Astrocyte of the spinal cord (primary cell): ENCODE results near the gene B3GNT3.

Source experiments
- DNase-seq: peaks from one replicate; pipeline ENCODE4 v3.0.0; 2011; ENCODE audit warnings: low read depth, low spot score
- H3K4me3 ChIP-seq: 2 replicates; pipeline ENCODE4 v1.5.1; 2011; ENCODE audit warnings: low read depth, mild to moderate bottlenecking, low read length, moderate library complexity
- CTCF ChIP-seq: IDR thresholded peaks from 2 replicates; pipeline ENCODE4 v1.5.1; 2012; ENCODE audit warnings: low read depth, mild to moderate bottlenecking, low read length, inconsistent platforms
- in situ Hi-C: cut with HindIII; loops from 2 replicates; pipeline ENCODE4 v1.10.0; 2017; ENCODE audit warnings: low sequenced_read_pairs

Gene B3GNT3

GRCh38 chr19:17834350-17835181 lies 39.6 kb downstream of the B3GNT3 start:
- no peak overlapping the region for H3K4me3 ChIP-seq
- no peak for DNase-seq
- no peak for TF ChIP-seq CTCF
- in situ Hi-C loops: no loop called here

GRCh38 chr19:17835182-17836006 lies 40.5 kb downstream of the B3GNT3 start:
- DNase-seq: no peak
- in situ Hi-C loops: no loop called here
- TF ChIP-seq CTCF: no peak
- no peak overlapping the region for H3K4me3 ChIP-seq

- TF ChIP-seq CTCF: no peak
- in situ Hi-C loops: no loop called here
- H3K4me3 ChIP-seq: no peak overlapping the region
- no peak for DNase-seq
Measured at GRCh38 chr19:17836530-17836929, 41.6 kb downstream of the B3GNT3 start.

- TF ChIP-seq CTCF: no peak
- in situ Hi-C loops: no loop called here
Measured at GRCh38 chr19:17837972-17838371, 43.0 kb downstream of the B3GNT3 start.

GRCh38 chr19:17840019-17840418 lies 45.1 kb downstream of the B3GNT3 start:
- in situ Hi-C loops: no loop called here

More at GRCh38 chr19:17837972-17838371, 43.0 kb downstream of the B3GNT3 start:
- no peak for DNase-seq
- no peak overlapping the region for H3K4me3 ChIP-seq

More at GRCh38 chr19:17840019-17840418, 45.1 kb downstream of the B3GNT3 start:
- H3K4me3 ChIP-seq: no peak overlapping the region
- DNase-seq: no peak
- no peak for TF ChIP-seq CTCF
